ENCODE measurements around the gene RILPL2.

DNA sequence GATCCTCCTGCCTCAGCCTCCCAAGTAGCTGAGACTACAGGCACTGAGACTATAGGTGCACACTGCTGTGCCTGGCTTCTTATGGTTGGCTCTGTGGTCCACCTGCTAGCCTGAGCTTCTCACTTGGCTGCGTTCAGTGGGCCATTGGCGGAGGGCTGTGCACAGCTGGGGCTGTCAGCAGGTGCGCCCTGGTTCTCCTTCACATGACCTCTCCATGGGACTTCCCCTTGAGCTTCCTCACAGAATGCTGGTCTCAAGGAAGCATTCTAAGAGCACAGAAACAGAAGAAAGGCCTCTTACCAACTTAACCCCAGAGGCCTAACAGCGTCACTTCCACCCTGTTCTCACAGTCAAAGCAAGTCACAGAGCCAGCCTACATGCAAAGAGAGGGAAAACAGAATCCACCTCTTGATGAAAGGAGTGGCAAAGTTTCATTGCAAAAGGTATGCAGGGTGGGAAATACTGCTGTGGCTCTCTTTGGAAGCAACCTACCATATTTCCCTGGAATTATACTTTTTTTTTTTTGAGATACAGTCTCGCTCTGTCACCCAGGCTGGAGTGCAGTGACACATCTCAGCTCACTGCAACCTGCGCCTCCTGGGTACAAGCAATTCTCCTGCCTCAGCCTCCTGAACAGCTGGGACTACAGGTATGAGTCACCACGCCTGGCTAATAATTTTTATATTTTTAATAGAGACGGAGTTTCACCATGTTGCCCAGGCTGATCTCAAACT, 9.3 kb downstream of the RILPL2 start:
- TF ChIP-seq ZNF274 (IDR thresholded peaks at IDR 0.05; ENCODE audit: low read depth, low read length) = no peak
- TF ChIP-seq YY1 (IDR thresholded peaks at IDR 0.05; ENCODE audit: insufficient read depth, insufficient read length) = no peak
- TF ChIP-seq SUZ12 (IDR thresholded peaks at IDR 0.05; ENCODE audit: extremely low read depth, insufficient read depth, insufficient read length) = no peak

Measured in NT2/D1 (cell line).